ENCODE measurements around the gene CPT1A. TPM values are rescaled to one million over a fixed set of nuclear protein-coding genes. Genes with fewer than 3 reads are reported as not detected.

CPT1A gene
- polyA plus RNA-seq, 1 donor (not counting 4 experiments of a cell fraction or from before 2014, with no cell fraction given), result 12.9 TPM

GRCh38 chr11:68852628-68853027 lies 10.9 kb upstream of the CPT1A start:
- no peak overlapping the region for H3K27ac ChIP-seq (ENCODE audit: control insufficient read depth, insufficient read depth, low read length)
- H3K9ac ChIP-seq (ENCODE audit: control insufficient read depth, extremely low read depth, insufficient read depth, low read length), result no peak overlapping the region
- peaks cover under 1% of the 10 kb centered on the region for H3K4me1 ChIP-seq (ENCODE audit: control insufficient read depth, extremely low read depth, insufficient read depth, low read length)
- no peaks in the 10 kb centered on the region for H4K20me1 ChIP-seq (ENCODE audit: control insufficient read depth, extremely low read depth, insufficient read depth, low read length)
- H3K9me3 ChIP-seq (ENCODE audit: control insufficient read depth, low read depth, low read length), result no peaks in the 10 kb centered on the region
- FAIRE-seq, result no peak
- no peak for DNase-seq (ENCODE audit: low read depth, low spot score)
- no peaks in the 10 kb centered on the region for H3K36me3 ChIP-seq (ENCODE audit: control insufficient read depth in 2 of 2, extremely low read depth in 1 of 2, insufficient read depth in 2 of 2, low read length in 2 of 2)
- no peaks in the 10 kb centered on the region for H3K79me2 ChIP-seq (ENCODE audit: control insufficient read depth, insufficient read depth, low read length)
- TF ChIP-seq EZH2 (IDR thresholded peaks at IDR 0.05; ENCODE audit: low read length), result no peak
- TF ChIP-seq, protein P1, sequence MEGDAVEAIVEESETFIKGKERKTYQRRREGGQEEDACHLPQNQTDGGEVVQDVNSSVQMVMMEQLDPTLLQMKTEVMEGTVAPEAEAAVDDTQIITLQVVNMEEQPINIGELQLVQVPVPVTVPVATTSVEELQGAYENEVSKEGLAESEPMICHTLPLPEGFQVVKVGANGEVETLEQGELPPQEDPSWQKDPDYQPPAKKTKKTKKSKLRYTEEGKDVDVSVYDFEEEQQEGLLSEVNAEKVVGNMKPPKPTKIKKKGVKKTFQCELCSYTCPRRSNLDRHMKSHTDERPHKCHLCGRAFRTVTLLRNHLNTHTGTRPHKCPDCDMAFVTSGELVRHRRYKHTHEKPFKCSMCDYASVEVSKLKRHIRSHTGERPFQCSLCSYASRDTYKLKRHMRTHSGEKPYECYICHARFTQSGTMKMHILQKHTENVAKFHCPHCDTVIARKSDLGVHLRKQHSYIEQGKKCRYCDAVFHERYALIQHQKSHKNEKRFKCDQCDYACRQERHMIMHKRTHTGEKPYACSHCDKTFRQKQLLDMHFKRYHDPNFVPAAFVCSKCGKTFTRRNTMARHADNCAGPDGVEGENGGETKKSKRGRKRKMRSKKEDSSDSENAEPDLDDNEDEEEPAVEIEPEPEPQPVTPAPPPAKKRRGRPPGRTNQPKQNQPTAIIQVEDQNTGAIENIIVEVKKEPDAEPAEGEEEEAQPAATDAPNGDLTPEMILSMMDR (optimal IDR thresholded peaks at IDR 0.05 in 1 of 3, IDR thresholded peaks at IDR 0.05 in 1 of 3, conservative IDR thresholded peaks at IDR 0.05 in 1 of 3; ENCODE audit: extremely low read depth in 1 of 3, insufficient read depth in 2 of 3, low read length in 3 of 3), result no peak
- H3K27me3 ChIP-seq (ENCODE audit: control insufficient read depth, extremely low read depth, insufficient read depth, low read length), result peaks cover 33% of the 10 kb centered on the region
- dilution Hi-C loops (cut with MboI; ENCODE audit: extremely low pct_ligation_motif_present, low sequenced_read_pairs), result no loop called here
- H3K4me3 ChIP-seq (ENCODE audit: control insufficient read depth in 2 of 3, extremely low read depth in 1 of 3, insufficient read depth in 2 of 3, low read depth in 1 of 3, low read length in 3 of 3), result no peak overlapping the region
- H3K4me2 ChIP-seq (ENCODE audit: control insufficient read depth, extremely low read depth, insufficient read depth, low read depth, low read length), result no peak overlapping the region
- no peak overlapping the region for H2AFZ ChIP-seq (ENCODE audit: control insufficient read depth, low read length)
- no peaks in the 10 kb centered on the region for H3K9me1 ChIP-seq (ENCODE audit: control insufficient read depth, extremely low read depth, insufficient read depth, low read length)

GRCh38 chr11:68848429-68848828 lies 6.7 kb upstream of the CPT1A start:
- H3K4me1 ChIP-seq (ENCODE audit: control insufficient read depth, extremely low read depth, insufficient read depth, low read length), result peaks cover 4% of the 10 kb centered on the region
- TF ChIP-seq EZH2 (IDR thresholded peaks at IDR 0.05; ENCODE audit: low read length), result no peak
- TF ChIP-seq, protein P1 (optimal IDR thresholded peaks at IDR 0.05 in 1 of 3, IDR thresholded peaks at IDR 0.05 in 1 of 3, conservative IDR thresholded peaks at IDR 0.05 in 1 of 3; ENCODE audit: extremely low read depth in 1 of 3, insufficient read depth in 2 of 3, low read length in 3 of 3), result no peak
- FAIRE-seq (no peak), DNase-seq (ENCODE audit: low read depth, low spot score) (no peak)
- H3K4me3 ChIP-seq (ENCODE audit: control insufficient read depth in 2 of 3, extremely low read depth in 1 of 3, insufficient read depth in 2 of 3, low read depth in 1 of 3, low read length in 3 of 3), result no peak overlapping the region
- no peaks in the 10 kb centered on the region for H3K36me3 ChIP-seq (ENCODE audit: control insufficient read depth in 2 of 2, extremely low read depth in 1 of 2, insufficient read depth in 2 of 2, low read length in 2 of 2)
- no peaks in the 10 kb centered on the region for H3K9me1 ChIP-seq (ENCODE audit: control insufficient read depth, extremely low read depth, insufficient read depth, low read length)
- no peak overlapping the region for H3K27ac ChIP-seq (ENCODE audit: control insufficient read depth, insufficient read depth, low read length)
- H3K27me3 ChIP-seq (ENCODE audit: control insufficient read depth, extremely low read depth, insufficient read depth, low read length), result peaks cover 13% of the 10 kb centered on the region
- no peak overlapping the region for H2AFZ ChIP-seq (ENCODE audit: control insufficient read depth, low read length)
- H3K9me3 ChIP-seq (ENCODE audit: control insufficient read depth, low read depth, low read length), result no peaks in the 10 kb centered on the region
- no peak overlapping the region for H3K9ac ChIP-seq (ENCODE audit: control insufficient read depth, extremely low read depth, insufficient read depth, low read length)
- H4K20me1 ChIP-seq (ENCODE audit: control insufficient read depth, extremely low read depth, insufficient read depth, low read length), result no peaks in the 10 kb centered on the region
- dilution Hi-C loops (cut with MboI; ENCODE audit: extremely low pct_ligation_motif_present, low sequenced_read_pairs), result no loop called here
- no peak overlapping the region for H3K4me2 ChIP-seq (ENCODE audit: control insufficient read depth, extremely low read depth, insufficient read depth, low read depth, low read length)
- H3K79me2 ChIP-seq (ENCODE audit: control insufficient read depth, insufficient read depth, low read length), result no peaks in the 10 kb centered on the region
